ENCODE measurements around the gene SLC13A1.

DNA sequence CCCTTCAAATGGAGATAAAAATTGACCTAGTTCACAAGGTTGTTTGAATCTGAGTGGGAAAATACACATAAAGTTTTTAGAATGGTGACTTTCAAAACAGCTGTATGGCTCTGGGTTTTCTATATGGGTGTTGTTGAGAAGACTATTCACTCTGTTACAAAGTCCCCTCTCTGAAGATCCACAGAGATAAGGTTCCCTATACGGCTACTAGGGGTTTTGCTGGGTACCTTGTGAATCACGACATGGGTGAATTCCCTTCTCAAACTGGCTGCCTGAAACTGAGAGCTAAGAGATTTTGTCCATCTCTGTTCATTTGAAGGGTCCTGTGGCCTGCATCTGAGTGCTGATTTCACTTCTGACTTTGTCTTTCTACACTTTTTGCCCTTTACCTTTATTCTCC is 11.8 kb upstream of the SLC13A1 start:
- TF ChIP-seq, protein P1, sequence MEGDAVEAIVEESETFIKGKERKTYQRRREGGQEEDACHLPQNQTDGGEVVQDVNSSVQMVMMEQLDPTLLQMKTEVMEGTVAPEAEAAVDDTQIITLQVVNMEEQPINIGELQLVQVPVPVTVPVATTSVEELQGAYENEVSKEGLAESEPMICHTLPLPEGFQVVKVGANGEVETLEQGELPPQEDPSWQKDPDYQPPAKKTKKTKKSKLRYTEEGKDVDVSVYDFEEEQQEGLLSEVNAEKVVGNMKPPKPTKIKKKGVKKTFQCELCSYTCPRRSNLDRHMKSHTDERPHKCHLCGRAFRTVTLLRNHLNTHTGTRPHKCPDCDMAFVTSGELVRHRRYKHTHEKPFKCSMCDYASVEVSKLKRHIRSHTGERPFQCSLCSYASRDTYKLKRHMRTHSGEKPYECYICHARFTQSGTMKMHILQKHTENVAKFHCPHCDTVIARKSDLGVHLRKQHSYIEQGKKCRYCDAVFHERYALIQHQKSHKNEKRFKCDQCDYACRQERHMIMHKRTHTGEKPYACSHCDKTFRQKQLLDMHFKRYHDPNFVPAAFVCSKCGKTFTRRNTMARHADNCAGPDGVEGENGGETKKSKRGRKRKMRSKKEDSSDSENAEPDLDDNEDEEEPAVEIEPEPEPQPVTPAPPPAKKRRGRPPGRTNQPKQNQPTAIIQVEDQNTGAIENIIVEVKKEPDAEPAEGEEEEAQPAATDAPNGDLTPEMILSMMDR (conservative IDR thresholded peaks at IDR 0.05; ENCODE audit: low read depth, low read length), result no peak
- TF ChIP-seq EZH2 (IDR thresholded peaks at IDR 0.05; ENCODE audit: borderline replicate concordance, low read depth, low read length, poor library complexity, severe bottlenecking), result no peak

Data from A673 (cell line).